Left lung (tissue), 10 donors: Measurements from ENCODE around the gene SEC14L1. TPM values are rescaled to one million over a fixed set of nuclear protein-coding genes. Genes with fewer than 3 reads are reported as not detected.

ENCODE experiments used
- ATAC-seq: fragments of 200-7000 bp; cut with Tn5 transposase; one replicate; pipeline ENCODE4 v1.9.1; 2020; ENCODE audit warnings: moderate library complexity
- DNase-seq, 4 donors: peaks; one replicate each; pipeline ENCODE4 v3.0.0-alpha.2; 2013 to 2020
- H3K27ac ChIP-seq, 2 donors: fragments of 200-600 bp; sonication (generic) in 1 of 2; one replicate each; pipeline versions ENCODE4 v1.5.0 to v1.8.0; 2020 to 2021
- H3K27me3 ChIP-seq, 2 donors: fragments of 200-600 bp; sonication (generic) in 1 of 2; one replicate each; pipeline versions ENCODE4 v1.5.0 to v1.8.0; 2020 to 2021
- H3K36me3 ChIP-seq, 2 donors: fragments of 200-600 bp; sonication (generic) in 1 of 2; one replicate each; pipeline versions ENCODE4 v1.5.0 to v1.8.0; 2020 to 2021
- H3K4me1 ChIP-seq, 2 donors: fragments of 200-600 bp; one replicate each; pipeline ENCODE4 v1.8.0; 2021
- H3K4me3 ChIP-seq, 2 donors: fragments of 200-600 bp; sonication (generic) in 1 of 2; one replicate each; pipeline versions ENCODE4 v1.5.0 to v1.8.0; 2020 to 2021; ENCODE audit warnings: mild to moderate bottlenecking in 1 of 2
- H3K9me3 ChIP-seq, 2 donors: fragments of 200-600 bp; sonication (generic) in 1 of 2; one replicate each; pipeline versions ENCODE4 v1.5.0 to v1.8.0; 2020 to 2021
- intact Hi-C, 2 donors: fragments of 100-400 bp; cut with DNase I; formaldehyde crosslinking; loops; one replicate each; pipeline versions ENCODE4 v1.11.2 to v1.14.2; 2022
- polyA plus RNA-seq, 6 donors: library from polyadenylated mRNA; unstranded; fragments of 120-200 nt; gene quantifications; one replicate each; pipeline ENCODE4 v1.2.1, GENCODE V29; 2013; ENCODE audit not compliant: insufficient read length in 6 of 6
- total RNA-seq, 2 donors: library from RNA; stranded (reverse); fragmentation: NEBNext Ultra II Directional; extraction: Animal tissue kit (Norgen Biotek cat#: 25700); gene quantifications; one replicate each; pipeline ENCODE4 v1.2.1, GENCODE V29; 2021
- TF ChIP-seq, protein P1 (sequence below), 2 donors: fragments of 200-600 bp; sonication (generic) in 1 of 2; IDR thresholded peaks; one replicate each; pipeline versions ENCODE4 v1.5.0 to v1.8.0; 2021; ENCODE audit warnings: antibody characterized with exemption in 2 of 2
- donor health status: DM: no; HTN: yes; CAD: no.
- donor health status: DM: no; HTN: no; CAD: no.

SEC14L1 gene
- total and polyA plus RNA-seq, 8 donors: 79.0 to 151 (median 84.5) TPM

- peaks cover 5 to 17% of the 10 kb centered on the region in 2 donors for H3K4me1 ChIP-seq
- no peak overlapping the region for H3K4me3 ChIP-seq
- peaks cover 0 to 3% of the 10 kb centered on the region in 2 donors for H3K9me3 ChIP-seq
- DNase-seq: no peak
- intact Hi-C loops: no loop called here
- H3K27ac ChIP-seq: no peak overlapping the region
- ATAC-seq: no peak
- TF ChIP-seq, protein P1, sequence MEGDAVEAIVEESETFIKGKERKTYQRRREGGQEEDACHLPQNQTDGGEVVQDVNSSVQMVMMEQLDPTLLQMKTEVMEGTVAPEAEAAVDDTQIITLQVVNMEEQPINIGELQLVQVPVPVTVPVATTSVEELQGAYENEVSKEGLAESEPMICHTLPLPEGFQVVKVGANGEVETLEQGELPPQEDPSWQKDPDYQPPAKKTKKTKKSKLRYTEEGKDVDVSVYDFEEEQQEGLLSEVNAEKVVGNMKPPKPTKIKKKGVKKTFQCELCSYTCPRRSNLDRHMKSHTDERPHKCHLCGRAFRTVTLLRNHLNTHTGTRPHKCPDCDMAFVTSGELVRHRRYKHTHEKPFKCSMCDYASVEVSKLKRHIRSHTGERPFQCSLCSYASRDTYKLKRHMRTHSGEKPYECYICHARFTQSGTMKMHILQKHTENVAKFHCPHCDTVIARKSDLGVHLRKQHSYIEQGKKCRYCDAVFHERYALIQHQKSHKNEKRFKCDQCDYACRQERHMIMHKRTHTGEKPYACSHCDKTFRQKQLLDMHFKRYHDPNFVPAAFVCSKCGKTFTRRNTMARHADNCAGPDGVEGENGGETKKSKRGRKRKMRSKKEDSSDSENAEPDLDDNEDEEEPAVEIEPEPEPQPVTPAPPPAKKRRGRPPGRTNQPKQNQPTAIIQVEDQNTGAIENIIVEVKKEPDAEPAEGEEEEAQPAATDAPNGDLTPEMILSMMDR (IDR thresholded peaks at IDR 0.05): no peak
- no peaks in the 10 kb centered on the region for H3K27me3 ChIP-seq
- H3K36me3 ChIP-seq: no peaks in the 10 kb centered on the region
These were observed 89.7 kb downstream of the SEC14L1 start for GRCh38 chr17:77230436-77230830.

GRCh38 chr17:77231076-77231871, 90.5 kb downstream of the SEC14L1 start:
- no peaks in the 10 kb centered on the region for H3K27me3 ChIP-seq
- no peak overlapping the region for H3K4me3 ChIP-seq
- H3K9me3 ChIP-seq: no peaks in the 10 kb centered on the region
- TF ChIP-seq, protein P1 (IDR thresholded peaks at IDR 0.05): no peak
- no peak for DNase-seq
- H3K4me1 ChIP-seq: peaks cover 9 to 26% of the 10 kb centered on the region in 2 donors
- intact Hi-C loops: no loop called here
- H3K36me3 ChIP-seq: no peaks in the 10 kb centered on the region
- no peak overlapping the region for H3K27ac ChIP-seq
- no peak for ATAC-seq

GRCh38 chr17:77233127-77233526, 92.4 kb downstream of the SEC14L1 start:
- H3K9me3 ChIP-seq: no peaks in the 10 kb centered on the region
- intact Hi-C loops: no loop called here
- TF ChIP-seq, protein P1 (IDR thresholded peaks at IDR 0.05): no peak
- H3K36me3 ChIP-seq: no peaks in the 10 kb centered on the region
- H3K4me3 ChIP-seq: no peak overlapping the region
- peaks cover 9 to 31% of the 10 kb centered on the region in 2 donors for H3K4me1 ChIP-seq
- ATAC-seq (no peak), DNase-seq (no peak)
- no peaks in the 10 kb centered on the region for H3K27me3 ChIP-seq
- H3K27ac ChIP-seq: no peak overlapping the region

DNA sequence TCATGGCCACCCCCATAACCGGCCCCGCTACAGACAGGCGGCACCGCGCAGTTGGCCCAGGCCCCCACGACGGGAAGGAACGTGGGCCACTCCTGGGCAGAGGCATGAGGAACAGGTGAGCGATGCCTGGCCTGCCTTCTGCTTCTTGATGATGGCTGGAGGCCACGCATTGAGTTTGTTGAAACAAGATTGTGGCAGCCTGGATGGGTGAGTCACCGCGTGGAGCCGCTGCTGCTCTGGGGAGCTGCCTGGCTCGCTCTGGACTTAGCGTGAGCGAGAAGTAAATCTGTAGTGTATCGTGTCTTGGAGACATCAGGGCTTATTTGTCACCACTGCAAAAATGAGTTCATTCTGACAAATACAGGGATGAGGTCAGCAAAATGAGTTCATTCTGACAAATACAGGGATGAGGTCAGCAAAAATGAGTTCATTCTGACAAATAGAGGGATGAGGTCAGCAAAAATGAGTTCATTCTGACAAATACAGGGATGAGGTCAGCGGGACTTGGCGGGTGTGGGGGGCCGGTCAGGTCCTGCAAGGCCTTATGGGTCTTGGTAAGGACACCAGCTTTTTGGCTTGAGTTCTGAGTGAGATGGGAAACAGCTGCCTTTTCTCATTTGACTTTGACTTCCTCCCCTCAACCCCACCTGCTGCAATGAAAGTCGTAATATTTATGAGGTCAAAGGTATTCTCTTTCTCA, 93.0 kb downstream of the SEC14L1 start:
- peak; percentile 30 for ATAC-seq
- Histone ChIP-seq H3K36me3 (no peaks in the 10 kb centered on the region), H3K4me1 (peaks cover 9 to 31% of the 10 kb centered on the region in 2 donors), H3K4me3 (no peak overlapping the region), H3K27ac (peak overlapping the region in 1 of 2 donors; percentile 77), H3K27me3 (no peaks in the 10 kb centered on the region), H3K9me3 (no peaks in the 10 kb centered on the region)
- peak in 2 of 4 donors; percentile 14 to 45 for DNase-seq
- TF ChIP-seq, protein P1 (IDR thresholded peaks at IDR 0.05): no peak
- intact Hi-C loops: no loop called here

GRCh38 chr17:77234695-77235094, 93.9 kb downstream of the SEC14L1 start:
- H3K36me3 ChIP-seq: no peaks in the 10 kb centered on the region
- peak; percentile 15 for ATAC-seq
- peak overlapping the region in 1 of 2 donors; percentile 8 for H3K4me3 ChIP-seq
- H3K27ac ChIP-seq: peak overlapping the region; percentile 68 to 77
- DNase-seq: no peak
- H3K27me3 ChIP-seq: no peaks in the 10 kb centered on the region
- intact Hi-C loops: no loop called here
- TF ChIP-seq, protein P1 (IDR thresholded peaks at IDR 0.05): no peak
- peaks cover 9 to 31% of the 10 kb centered on the region in 2 donors for H3K4me1 ChIP-seq
- no peaks in the 10 kb centered on the region for H3K9me3 ChIP-seq
